Choroid plexus epithelial cell (primary cell): Measurements from ENCODE around the gene MCM3.

Experiments used
- DNase-seq: peaks from one replicate; pipeline ENCODE4 v3.0.0-alpha.2; 2010; ENCODE audit warnings: low read depth
- H3K4me3 ChIP-seq: 2 replicates; pipeline ENCODE4 v1.5.1; 2011; ENCODE audit warnings: low read depth, mild to moderate bottlenecking, control low read depth, low read length, moderate library complexity
- CTCF ChIP-seq: conservative IDR thresholded peaks from 2 replicates; pipeline ENCODE4 v1.5.1; 2011; ENCODE audit warnings: low read depth, mild to moderate bottlenecking, control low read depth, inconsistent platforms, low read length, moderate library complexity

MCM3 gene

GRCh38 chr6:52312461-52312860 lies 27.9 kb upstream of the MCM3 start:
- DNase-seq: no peak
- TF ChIP-seq CTCF: no peak
- H3K4me3 ChIP-seq: no peak overlapping the region

GRCh38 chr6:52310932-52311331 lies 26.4 kb upstream of the MCM3 start:
- no peak overlapping the region for H3K4me3 ChIP-seq
- TF ChIP-seq CTCF: no peak
- no peak for DNase-seq

GRCh38 chr6:52307900-52308372 lies 23.4 kb upstream of the MCM3 start:
- H3K4me3 ChIP-seq: no peak overlapping the region
- DNase-seq: no peak
- TF ChIP-seq CTCF: no peak

GRCh38 chr6:52306972-52307870 lies 22.7 kb upstream of the MCM3 start:
- H3K4me3 ChIP-seq: no peak overlapping the region
- DNase-seq: no peak

GRCh38 chr6:52305948-52306767 lies 21.6 kb upstream of the MCM3 start:
- no peak for TF ChIP-seq CTCF
- no peak for DNase-seq
- H3K4me3 ChIP-seq: no peak overlapping the region

More at GRCh38 chr6:52306972-52307870, 22.7 kb upstream of the MCM3 start:
- TF ChIP-seq CTCF: no peak

- no peak for DNase-seq
- no peak for TF ChIP-seq CTCF
Measured at GRCh38 chr6:52305411-52305810, 20.9 kb upstream of the MCM3 start.

More at GRCh38 chr6:52305411-52305810, 20.9 kb upstream of the MCM3 start:
- no peak overlapping the region for H3K4me3 ChIP-seq
